H1 (cell line): ENCODE data around the gene PPY. TPM values are rescaled to one million over a fixed set of nuclear protein-coding genes. Genes with fewer than 3 reads are reported as not detected.

ENCODE experiments used
- CTCF ChIA-PET: fragments of 300-600 bp; sonication (Branson Sonifier 250); formaldehyde crosslinking; loops from one replicate; lab custom pipeline; 2021; ENCODE audit not compliant: partially characterized antibody; lab: Charles Lee
- POLR2A ChIA-PET: fragments of 300-600 bp; sonication (Branson Sonifier 250); formaldehyde crosslinking; loops from one replicate; lab custom pipeline; 2021; ENCODE audit warnings: inconsistent platforms; ENCODE audit not compliant: partially characterized antibody; lab: Charles Lee
- DNase-seq, 2 experiments: peaks; one replicate each; pipeline versions ENCODE4 v3.0.0 to v3.0.0-alpha.2; 2010 to 2022; ENCODE audit warnings: low spot score in 2 of 2, low read depth in 1 of 2, mixed read lengths in 1 of 2
- FAIRE-seq: peaks from 2 replicates; lab custom pipeline; 2011; peaks lifted over from hg19 to GRCh38; lab: Jason Lieb, UNC
- H2AFZ ChIP-seq: 2 replicates; pipeline ENCODE4 v1.8.1; 2012; ENCODE audit warnings: low read length, inconsistent platforms
- H2AK5ac ChIP-seq: 2 replicates; pipeline ENCODE4 v1.6.1; 2013; ENCODE audit warnings: low read depth, low read length
- H2BK120ac ChIP-seq: replicated peaks from 2 replicates; pipeline ENCODE3; 2013; ENCODE audit warnings: low read depth, low read length, inconsistent platforms
- H2BK12ac ChIP-seq: 2 replicates; pipeline ENCODE4 v1.6.1; 2013; ENCODE audit warnings: low read depth, low read length
- H2BK15ac ChIP-seq: 2 replicates; pipeline ENCODE4 v1.6.1; 2013; ENCODE audit warnings: low read length
- H2BK20ac ChIP-seq: 2 replicates; pipeline ENCODE4 v1.6.1; 2013; ENCODE audit warnings: low read length
- H2BK5ac ChIP-seq: 2 replicates; pipeline ENCODE4 v1.6.1; 2013; ENCODE audit warnings: low read depth, low read length
- H3K14ac ChIP-seq: 2 replicates; pipeline ENCODE4 v1.6.1; 2013; ENCODE audit warnings: inconsistent platforms; ENCODE audit not compliant: insufficient read length
- H3K18ac ChIP-seq: 2 replicates; pipeline ENCODE4 v1.6.1; 2013; ENCODE audit warnings: low read length; ENCODE audit errors: extremely low read depth
- H3K23ac ChIP-seq: 2 replicates; pipeline ENCODE4 v1.6.1; 2013; ENCODE audit warnings: inconsistent platforms; ENCODE audit not compliant: insufficient read length
- H3K23me2 ChIP-seq: 2 replicates; pipeline ENCODE4 v1.6.1; 2013; ENCODE audit warnings: low read depth, low read length
- H3K27ac ChIP-seq: 2 replicates; pipeline ENCODE4 v1.6.1; 2011; ENCODE audit warnings: low read depth, low read length, inconsistent platforms
- H3K27me3 ChIP-seq, 4 experiments: replicated peaks in 1 of 4; 1 replicate in 1 of 4; 2 replicates in 3 of 4; pipeline versions ENCODE4 v1.6.1 to v1.8.1; 2011 to 2013; ENCODE audit warnings: low read length in 3 of 4, mild to moderate bottlenecking in 3 of 4, inconsistent platforms in 2 of 4, mixed read lengths in 2 of 4, moderate library complexity in 1 of 4; ENCODE audit not compliant: control insufficient read depth in 3 of 4, insufficient read depth in 3 of 4; ENCODE audit errors: extremely low read depth in 1 of 4
- H3K36me3 ChIP-seq, 4 experiments: 2 replicates each; pipeline versions ENCODE4 v1.6.1 to v1.8.1; 2011 to 2013; ENCODE audit warnings: mild to moderate bottlenecking in 4 of 4, low read length in 3 of 4, moderate library complexity in 2 of 4, control low read depth in 1 of 4, inconsistent platforms in 1 of 4; ENCODE audit not compliant: insufficient read depth in 4 of 4, control insufficient read depth in 2 of 4
- H3K4ac ChIP-seq: replicated peaks from 2 replicates; pipeline ENCODE3; 2013; ENCODE audit warnings: low read length, low read depth, mixed read lengths, inconsistent platforms; ENCODE audit not compliant: insufficient read length
- H3K4me1 ChIP-seq, 4 experiments: replicated peaks in 1 of 4; 1 replicate in 1 of 4; 2 replicates in 3 of 4; pipeline versions ENCODE4 v1.6.1 to v1.8.1; 2011 to 2013; ENCODE audit warnings: low read length in 3 of 4, inconsistent platforms in 2 of 4, mixed read lengths in 1 of 4; ENCODE audit not compliant: insufficient read depth in 4 of 4, control insufficient read depth in 3 of 4
- H3K4me2 ChIP-seq, 2 experiments: 2 replicates each; pipeline versions ENCODE4 v1.6.1 to v1.8.1; 2011 to 2013; ENCODE audit warnings: low read depth in 2 of 2, low read length in 2 of 2, control low read depth in 1 of 2, inconsistent platforms in 1 of 2, mild to moderate bottlenecking in 1 of 2; ENCODE audit not compliant: insufficient read depth in 1 of 2
- H3K4me3 ChIP-seq, 4 experiments: fragments of 200-600, 300-600 bp in 1 of 4; sonication (generic), shearing (Covaris generic), sonication (Bioruptor Twin) in 1 of 4; 2 replicates each; pipeline versions ENCODE4 v1.5.1 to v1.8.1; 2011 to 2016; ENCODE audit warnings: low read length in 4 of 4, low read depth in 3 of 4, control low read depth in 2 of 4, inconsistent platforms in 2 of 4, mild to moderate bottlenecking in 2 of 4, mixed read lengths in 1 of 4, moderate library complexity in 1 of 4; ENCODE audit not compliant: insufficient read depth in 2 of 4; ENCODE audit errors: extremely low read depth in 1 of 4
- H3K56ac ChIP-seq: replicated peaks from 2 replicates; pipeline ENCODE3; 2013; ENCODE audit warnings: low read depth, mild to moderate bottlenecking, mixed read lengths, low read length, inconsistent platforms; ENCODE audit not compliant: insufficient read length
- H3K79me1 ChIP-seq: 2 replicates; pipeline ENCODE4 v1.6.1; 2013; ENCODE audit warnings: low read depth, low read length, control low read depth
- H3K79me2 ChIP-seq, 2 experiments: 2 replicates each; pipeline versions ENCODE4 v1.6.1 to v1.8.1; 2012 to 2013; ENCODE audit warnings: low read length in 2 of 2, mild to moderate bottlenecking in 2 of 2, inconsistent platforms in 1 of 2; ENCODE audit not compliant: insufficient read depth in 2 of 2, control insufficient read depth in 1 of 2
- H3K9ac ChIP-seq, 4 experiments: replicated peaks in 1 of 4; 1 replicate in 1 of 4; 2 replicates in 3 of 4; pipeline versions ENCODE4 v1.6.1 to v1.8.1; 2011 to 2013; ENCODE audit warnings: low read depth in 3 of 4, low read length in 3 of 4, control low read depth in 2 of 4, mild to moderate bottlenecking in 2 of 4, moderate library complexity in 2 of 4, inconsistent platforms in 1 of 4; ENCODE audit errors: extremely low read depth in 1 of 4
- H3K9me3 ChIP-seq, 2 experiments: 2 replicates each; pipeline versions ENCODE4 v1.6.1 to v1.8.1; 2012 to 2013; ENCODE audit warnings: mild to moderate bottlenecking in 2 of 2, moderate library complexity in 2 of 2, control low read depth in 1 of 2, inconsistent platforms in 1 of 2, low read depth in 1 of 2, low read length in 1 of 2, mixed read lengths in 1 of 2; ENCODE audit not compliant: insufficient read depth in 2 of 2
- H4K20me1 ChIP-seq, 2 experiments: replicated peaks in 1 of 2; 2 replicates each; pipeline versions ENCODE3 to v1.8.1; 2011 to 2013; ENCODE audit warnings: inconsistent platforms in 2 of 2, low read length in 2 of 2, mild to moderate bottlenecking in 1 of 2; ENCODE audit not compliant: insufficient read depth in 2 of 2, control insufficient read depth in 1 of 2
- H4K5ac ChIP-seq: 2 replicates; pipeline ENCODE4 v1.6.1; 2013; ENCODE audit warnings: low read length, low read depth, mixed read lengths, inconsistent platforms; ENCODE audit not compliant: insufficient read length
- H4K8ac ChIP-seq: 2 replicates; pipeline ENCODE4 v1.8.0; 2013; ENCODE audit warnings: mild to moderate bottlenecking, moderate library complexity, low read length, inconsistent platforms; ENCODE audit not compliant: insufficient read depth; ENCODE audit errors: extremely low read depth
- H4K91ac ChIP-seq: replicated peaks from 2 replicates; pipeline ENCODE3; 2013; ENCODE audit warnings: low read length, mixed read lengths, inconsistent platforms; ENCODE audit not compliant: insufficient read length
- CTCF ChIP-seq, 3 experiments: IDR thresholded peaks; 1 replicate in 2 of 3; 2 replicates in 1 of 3; pipeline versions ENCODE4 v1.5.1 to v1.6.1; 2011; ENCODE audit warnings: low read length in 3 of 3, mild to moderate bottlenecking in 3 of 3, inconsistent platforms in 2 of 3, low read depth in 1 of 3, moderate library complexity in 1 of 3; ENCODE audit not compliant: insufficient read depth in 1 of 3; ENCODE audit errors: control extremely low read depth in 1 of 3
- WGBS, 2 experiments: shearing (Covaris generic) in 1 of 2; methylation state at CpG; one replicate each; pipeline versions ENCODE4 v1.1.6 to v1.1.7; 2013 to 2015; ENCODE audit warnings: low lambda C conversion rate in 2 of 2, mixed read lengths in 2 of 2, inconsistent platforms in 1 of 2, low coverage in 1 of 2, missing lambda C conversion rate in 1 of 2; ENCODE audit not compliant: insufficient replicate concordance in 2 of 2, insufficient coverage in 1 of 2, insufficient read length in 1 of 2; ENCODE audit errors: extremely low coverage in 1 of 2, missing lambda C conversion rate in 1 of 2; 5-methylcytosine and 5-hydroxymethylcytosine counted together
- polyA plus RNA-seq, 7 experiments: library from polyadenylated mRNA; depleted of rRNA in 3 of 7; stranded (reverse) in 5 of 7; unstranded in 2 of 7; fragments of >200 nt in 5 of 7; fragments of 200-250 nt in 2 of 7; gene quantifications; 1 replicate in 5 of 7; 2 replicates in 1 of 7; 4 replicates in 1 of 7; pipeline versions ENCODE4 v1.2.1 to v1.2.3, GENCODE V29; 2011 to 2013; ENCODE audit warnings: missing spikeins in 2 of 7, mixed read lengths in 2 of 7
- total RNA-seq: library from RNA; stranded (reverse); fragmentation: NEBNext Ultra II Directional; extraction: Animal tissue kit (Norgen Biotek cat#: 25700); gene quantifications from 2 replicates; pipeline ENCODE4 v1.2.1, GENCODE V29; 2021

The PPY gene
- total and polyA plus RNA-seq, 2 of the 8 experiments (the other 6 are each of a cell fraction or from before 2014, with no cell fraction given): 0.26 TPM; not detected in 1

- Histone ChIP-seq H3K79me2 (no peaks in the 10 kb centered on the region), H2BK12ac (no peak overlapping the region), H2AK5ac (no peak overlapping the region), H3K27me3 (no peaks in the 10 kb centered on the region), H2BK5ac (no peak overlapping the region), H2BK120ac (no peak overlapping the region), H3K27ac (no peak overlapping the region), H3K4me1 (no peaks in the 10 kb centered on the region), H4K5ac (no peak overlapping the region), H4K20me1 (no peaks in the 10 kb centered on the region), H3K18ac (no peak overlapping the region), H3K23ac (no peak overlapping the region), H3K9ac (no peak overlapping the region), H3K4ac (no peak overlapping the region), H3K23me2 (0 out of 2 replicates have a peak, but pooled peaks cover 2% of the 10 kb centered on the region), H3K14ac (no peak overlapping the region), H2AFZ (no peak overlapping the region), H3K4me2 (no peak overlapping the region), H3K4me3 (no peak overlapping the region), H3K36me3 (no peaks in the 10 kb centered on the region), H3K9me3 (no peaks in the 10 kb centered on the region), H3K79me1 (no peaks in the 10 kb centered on the region), H2BK20ac (no peak overlapping the region), H2BK15ac (no peak overlapping the region), H4K8ac (no peak overlapping the region), H4K91ac (no peak overlapping the region), H3K56ac (no peak overlapping the region)
- ChIA-PET CTCF (interaction anchor here (0.9 to 4.5 kb wide), 8 partner anchors 10 to 388 kb away, joined by 3 to 26 read pairs (median 4); partner anchors contain the start of gene PPY), POLR2A (no interaction called here)
- DNase-seq: no peak
- 82% methylated on average over 2 of the region's 2 CpGs; no CpG with 5 or more reads in 1 of the 2 experiments for WGBS, 2 experiments
- no peak for FAIRE-seq
- no peak for TF ChIP-seq CTCF (IDR thresholded peaks at IDR 0.05; ENCODE audit: control extremely low read depth in 1 of 3, insufficient read depth in 1 of 3, low read depth in 1 of 3, low read length in 3 of 3)
These were observed 19.7 kb upstream of the PPY start for GRCh38 chr17:43961954-43962353.
